A549 (cell line): ENCODE results near the gene ZNF575.

Experiments
- EHMT2 ChIP-seq: fragments of 200-600 bp; sonication (generic); IDR thresholded peaks from 2 replicates; pipeline ENCODE4 v1.6.1; 2016; ENCODE audit warnings: antibody characterized with exemption, low read depth, mild to moderate bottlenecking, moderate library complexity
- MAZ ChIP-seq: fragments of 150-350 bp; IDR thresholded peaks from 2 replicates; pipeline ENCODE4 v1.6.1; 2014; ENCODE audit warnings: antibody characterized with exemption, low read depth, low read length, borderline replicate concordance
- NR3C1 ChIP-seq: fragments of >200 bp; sonication (Bioruptor Twin); formaldehyde crosslinking; IDR thresholded peaks from 3 replicates; pipeline ENCODE4 v1.6.1; 2017
- PHF8 ChIP-seq: fragments of 200-600 bp; sonication (generic); IDR thresholded peaks from 2 replicates; pipeline ENCODE4 v1.6.1; 2016; ENCODE audit warnings: low read depth, mild to moderate bottlenecking, antibody characterized with exemption, moderate library complexity, borderline replicate concordance
- POLR2A ChIP-seq: IDR thresholded peaks from 2 replicates; pipeline ENCODE4 v1.6.1; 2012; ENCODE audit warnings: mild to moderate bottlenecking, low read length
- TFCP2L1 ChIP-seq: fragments of 250-450 bp; sonication (Bioruptor Pico); IDR thresholded peaks from 2 replicates; pipeline ENCODE4 v1.5.0; 2021; ENCODE audit warnings: mild to moderate bottlenecking
- TF ChIP-seq, protein P1 (sequence below): fragments of >200 bp; sonication (Bioruptor Twin); formaldehyde crosslinking; IDR thresholded peaks from 3 replicates; pipeline ENCODE4 v1.5.1; 2016
- TF ChIP-seq, protein P2 (sequence below): fragments of >200 bp; sonication (Bioruptor Twin); formaldehyde crosslinking; IDR thresholded peaks from 2 replicates; pipeline ENCODE4 v1.6.1; 2016
- TF ChIP-seq, protein P3 (sequence below): fragments of 250-450 bp; sonication (Bioruptor Pico); IDR thresholded peaks from 2 replicates; pipeline ENCODE4 v1.5.0; 2021; ENCODE audit warnings: mild to moderate bottlenecking, moderate library complexity, borderline replicate concordance
- TF ChIP-seq, protein P4 (sequence below): fragments of 200-600 bp; sonication (generic); IDR thresholded peaks from 2 replicates; pipeline ENCODE4 v1.6.1; 2016; ENCODE audit warnings: antibody characterized with exemption, mild to moderate bottlenecking, moderate library complexity
- TF ChIP-seq, protein P5 (sequence below): fragments of 250-450 bp; sonication (Bioruptor Pico); IDR thresholded peaks from 2 replicates; pipeline ENCODE4 v1.5.0; 2020; ENCODE audit warnings: low read depth, mild to moderate bottlenecking, moderate library complexity
- TF ChIP-seq, protein P6 (sequence below): IDR thresholded peaks from 2 replicates; pipeline ENCODE4 v1.6.1; 2012
- TF ChIP-seq, protein P7 (sequence below): fragments of >200 bp; sonication (Bioruptor Twin); formaldehyde crosslinking; IDR thresholded peaks from 3 replicates; pipeline ENCODE4 v1.6.1; 2016

DNA sequence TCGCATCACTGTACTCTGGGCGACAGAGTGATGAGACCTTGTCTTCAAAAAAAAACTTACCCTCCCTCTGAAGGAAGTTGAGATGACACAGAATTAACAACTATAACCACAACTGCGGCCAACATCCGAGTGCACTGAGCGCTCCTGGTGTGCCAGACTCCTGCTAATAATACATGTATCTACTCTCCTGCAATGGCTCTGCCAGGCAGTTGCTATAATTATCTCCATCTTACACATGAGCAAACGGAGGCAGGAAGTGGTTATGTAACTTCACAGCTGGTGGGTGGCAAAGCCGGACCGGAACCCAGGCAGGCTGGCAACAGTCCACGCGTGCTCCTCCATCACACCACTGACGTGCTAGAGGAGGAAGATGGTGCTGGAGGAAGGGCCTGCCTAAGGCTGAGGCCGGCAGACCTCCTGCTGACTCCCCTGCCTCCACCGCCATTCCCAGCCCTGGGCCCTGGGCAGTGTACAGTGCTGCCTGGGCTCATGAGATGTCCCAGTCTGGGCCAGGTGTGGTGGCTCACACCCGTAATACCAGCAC lies 29.8 kb downstream of the ZNF575 start:
- TF ChIP-seq EHMT2 (no peak), PHF8 (no peak), POLR2A (no peak), MAZ (no peak), NR3C1 (no peak), TFCP2L1 (CRISPR knock-in tag) (no peak)
- TF ChIP-seq, protein P1, sequence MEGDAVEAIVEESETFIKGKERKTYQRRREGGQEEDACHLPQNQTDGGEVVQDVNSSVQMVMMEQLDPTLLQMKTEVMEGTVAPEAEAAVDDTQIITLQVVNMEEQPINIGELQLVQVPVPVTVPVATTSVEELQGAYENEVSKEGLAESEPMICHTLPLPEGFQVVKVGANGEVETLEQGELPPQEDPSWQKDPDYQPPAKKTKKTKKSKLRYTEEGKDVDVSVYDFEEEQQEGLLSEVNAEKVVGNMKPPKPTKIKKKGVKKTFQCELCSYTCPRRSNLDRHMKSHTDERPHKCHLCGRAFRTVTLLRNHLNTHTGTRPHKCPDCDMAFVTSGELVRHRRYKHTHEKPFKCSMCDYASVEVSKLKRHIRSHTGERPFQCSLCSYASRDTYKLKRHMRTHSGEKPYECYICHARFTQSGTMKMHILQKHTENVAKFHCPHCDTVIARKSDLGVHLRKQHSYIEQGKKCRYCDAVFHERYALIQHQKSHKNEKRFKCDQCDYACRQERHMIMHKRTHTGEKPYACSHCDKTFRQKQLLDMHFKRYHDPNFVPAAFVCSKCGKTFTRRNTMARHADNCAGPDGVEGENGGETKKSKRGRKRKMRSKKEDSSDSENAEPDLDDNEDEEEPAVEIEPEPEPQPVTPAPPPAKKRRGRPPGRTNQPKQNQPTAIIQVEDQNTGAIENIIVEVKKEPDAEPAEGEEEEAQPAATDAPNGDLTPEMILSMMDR: no peak
- TF ChIP-seq, protein P2, sequence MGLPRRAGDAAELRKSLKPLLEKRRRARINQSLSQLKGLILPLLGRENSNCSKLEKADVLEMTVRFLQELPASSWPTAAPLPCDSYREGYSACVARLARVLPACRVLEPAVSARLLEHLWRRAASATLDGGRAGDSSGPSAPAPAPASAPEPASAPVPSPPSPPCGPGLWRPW: no peak
- TF ChIP-seq, protein P3, sequence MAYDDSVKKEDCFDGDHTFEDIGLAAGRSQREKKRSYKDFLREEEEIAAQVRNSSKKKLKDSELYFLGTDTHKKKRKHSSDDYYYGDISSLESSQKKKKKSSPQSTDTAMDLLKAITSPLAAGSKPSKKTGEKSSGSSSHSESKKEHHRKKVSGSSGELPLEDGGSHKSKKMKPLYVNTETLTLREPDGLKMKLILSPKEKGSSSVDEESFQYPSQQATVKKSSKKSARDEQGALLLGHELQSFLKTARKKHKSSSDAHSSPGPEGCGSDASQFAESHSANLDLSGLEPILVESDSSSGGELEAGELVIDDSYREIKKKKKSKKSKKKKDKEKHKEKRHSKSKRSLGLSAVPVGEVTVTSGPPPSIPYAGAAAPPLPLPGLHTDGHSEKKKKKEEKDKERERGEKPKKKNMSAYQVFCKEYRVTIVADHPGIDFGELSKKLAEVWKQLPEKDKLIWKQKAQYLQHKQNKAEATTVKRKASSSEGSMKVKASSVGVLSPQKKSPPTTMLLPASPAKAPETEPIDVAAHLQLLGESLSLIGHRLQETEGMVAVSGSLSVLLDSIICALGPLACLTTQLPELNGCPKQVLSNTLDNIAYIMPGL (CRISPR knock-in tag): no peak
- TF ChIP-seq, protein P4, sequence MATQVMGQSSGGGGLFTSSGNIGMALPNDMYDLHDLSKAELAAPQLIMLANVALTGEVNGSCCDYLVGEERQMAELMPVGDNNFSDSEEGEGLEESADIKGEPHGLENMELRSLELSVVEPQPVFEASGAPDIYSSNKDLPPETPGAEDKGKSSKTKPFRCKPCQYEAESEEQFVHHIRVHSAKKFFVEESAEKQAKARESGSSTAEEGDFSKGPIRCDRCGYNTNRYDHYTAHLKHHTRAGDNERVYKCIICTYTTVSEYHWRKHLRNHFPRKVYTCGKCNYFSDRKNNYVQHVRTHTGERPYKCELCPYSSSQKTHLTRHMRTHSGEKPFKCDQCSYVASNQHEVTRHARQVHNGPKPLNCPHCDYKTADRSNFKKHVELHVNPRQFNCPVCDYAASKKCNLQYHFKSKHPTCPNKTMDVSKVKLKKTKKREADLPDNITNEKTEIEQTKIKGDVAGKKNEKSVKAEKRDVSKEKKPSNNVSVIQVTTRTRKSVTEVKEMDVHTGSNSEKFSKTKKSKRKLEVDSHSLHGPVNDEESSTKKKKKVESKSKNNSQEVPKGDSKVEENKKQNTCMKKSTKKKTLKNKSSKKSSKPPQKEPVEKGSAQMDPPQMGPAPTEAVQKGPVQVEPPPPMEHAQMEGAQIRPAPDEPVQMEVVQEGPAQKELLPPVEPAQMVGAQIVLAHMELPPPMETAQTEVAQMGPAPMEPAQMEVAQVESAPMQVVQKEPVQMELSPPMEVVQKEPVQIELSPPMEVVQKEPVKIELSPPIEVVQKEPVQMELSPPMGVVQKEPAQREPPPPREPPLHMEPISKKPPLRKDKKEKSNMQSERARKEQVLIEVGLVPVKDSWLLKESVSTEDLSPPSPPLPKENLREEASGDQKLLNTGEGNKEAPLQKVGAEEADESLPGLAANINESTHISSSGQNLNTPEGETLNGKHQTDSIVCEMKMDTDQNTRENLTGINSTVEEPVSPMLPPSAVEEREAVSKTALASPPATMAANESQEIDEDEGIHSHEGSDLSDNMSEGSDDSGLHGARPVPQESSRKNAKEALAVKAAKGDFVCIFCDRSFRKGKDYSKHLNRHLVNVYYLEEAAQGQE: no peak
- TF ChIP-seq, protein P5, sequence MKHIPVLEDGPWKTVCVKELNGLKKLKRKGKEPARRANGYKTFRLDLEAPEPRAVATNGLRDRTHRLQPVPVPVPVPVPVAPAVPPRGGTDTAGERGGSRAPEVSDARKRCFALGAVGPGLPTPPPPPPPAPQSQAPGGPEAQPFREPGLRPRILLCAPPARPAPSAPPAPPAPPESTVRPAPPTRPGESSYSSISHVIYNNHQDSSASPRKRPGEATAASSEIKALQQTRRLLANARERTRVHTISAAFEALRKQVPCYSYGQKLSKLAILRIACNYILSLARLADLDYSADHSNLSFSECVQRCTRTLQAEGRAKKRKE (CRISPR knock-in tag): no peak
- TF ChIP-seq, protein P6, sequence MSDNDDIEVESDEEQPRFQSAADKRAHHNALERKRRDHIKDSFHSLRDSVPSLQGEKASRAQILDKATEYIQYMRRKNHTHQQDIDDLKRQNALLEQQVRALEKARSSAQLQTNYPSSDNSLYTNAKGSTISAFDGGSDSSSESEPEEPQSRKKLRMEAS: no peak
- TF ChIP-seq, protein P7, sequence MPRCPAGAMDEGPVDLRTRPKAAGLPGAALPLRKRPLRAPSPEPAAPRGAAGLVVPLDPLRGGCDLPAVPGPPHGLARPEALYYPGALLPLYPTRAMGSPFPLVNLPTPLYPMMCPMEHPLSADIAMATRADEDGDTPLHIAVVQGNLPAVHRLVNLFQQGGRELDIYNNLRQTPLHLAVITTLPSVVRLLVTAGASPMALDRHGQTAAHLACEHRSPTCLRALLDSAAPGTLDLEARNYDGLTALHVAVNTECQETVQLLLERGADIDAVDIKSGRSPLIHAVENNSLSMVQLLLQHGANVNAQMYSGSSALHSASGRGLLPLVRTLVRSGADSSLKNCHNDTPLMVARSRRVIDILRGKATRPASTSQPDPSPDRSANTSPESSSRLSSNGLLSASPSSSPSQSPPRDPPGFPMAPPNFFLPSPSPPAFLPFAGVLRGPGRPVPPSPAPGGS: no peak
